HCT116 (cell line): ENCODE results near the gene GALNT17. TPM values are rescaled to one million over a fixed set of nuclear protein-coding genes. Genes with fewer than 3 reads are reported as not detected.

Experiments used
- ATAC-seq: fragments of 200-7000 bp; cut with Tn5 transposase; 2 replicates; pipeline ENCODE4 v1.9.1; 2020; ENCODE audit warnings: mild to moderate bottlenecking, moderate library complexity
- BruUV-seq: library from RNA; stranded (reverse); fragments of 400-500 nt; replicated peaks from 2 replicates; lab custom pipeline; 2021; lab: Mats Ljungman, UMichigan
- CTCF ChIA-PET: fragments of 300-600 bp; sonication (Branson Sonifier 250); formaldehyde crosslinking; loops from one replicate; lab custom pipeline; 2021; ENCODE audit warnings: antibody characterized with exemption; lab: Charles Lee
- POLR2A ChIA-PET: fragments of 300-600, 350-600 bp; sonication (Branson Sonifier 250); formaldehyde crosslinking; loops from one replicate; lab custom pipeline; 2021; ENCODE audit warnings: antibody characterized with exemption; lab: Charles Lee
- RAD21 ChIA-PET, 2 experiments: fragments of 300-600 bp; sonication (Branson Sonifier 250); formaldehyde crosslinking; loops; one replicate each; lab custom pipeline; 2023; ENCODE audit warnings: low total read pairs in 2 of 2; ENCODE audit not compliant: uncharacterized antibody in 2 of 2, unreplicated experiment in 2 of 2, low non-redundant PET in 1 of 2; lab: Charles Lee
- DNase-seq: peaks from one replicate; pipeline ENCODE4 v3.0.0-alpha.2; 2010; ENCODE audit warnings: low read depth, low spot score
- H2AFZ ChIP-seq: fragments of 200-600 bp; shearing (Covaris generic), sonication (generic); 2 replicates; pipeline ENCODE4 v1.6.1; 2017; ENCODE audit warnings: low read depth, mixed run types, mixed read lengths, antibody characterized with exemption, low read length; ENCODE audit not compliant: poor library complexity, severe bottlenecking
- H3K27ac ChIP-seq: 2 replicates; pipeline ENCODE4 v1.5.1; 2012; ENCODE audit warnings: low read depth, low read length
- H3K27me3 ChIP-seq: fragments of 200-600 bp; sonication (generic); 2 replicates; pipeline ENCODE4 v1.6.1; 2016; ENCODE audit warnings: mixed run types, low read length, mixed read lengths; ENCODE audit not compliant: insufficient read depth
- H3K36me3 ChIP-seq, 2 experiments: fragments of 200-500 bp in 1 of 2; fragments of 200-600 bp in 1 of 2; sonication (Bioruptor generic) in 1 of 2; sonication (generic) in 1 of 2; 2 replicates each; pipeline versions ENCODE4 v1.5.1 to v1.6.1; 2014 to 2016; ENCODE audit warnings: low read length in 2 of 2, inconsistent platforms in 1 of 2, mixed read lengths in 1 of 2, mixed run types in 1 of 2; ENCODE audit not compliant: insufficient read depth in 2 of 2, control insufficient read depth in 1 of 2
- H3K4me1 ChIP-seq, 2 experiments: fragments of 200-600 bp in 1 of 2; sonication (generic) in 1 of 2; 2 replicates each; pipeline versions ENCODE4 v1.5.1 to v1.6.1; 2012 to 2017; ENCODE audit warnings: low read length in 2 of 2, inconsistent platforms in 1 of 2, mild to moderate bottlenecking in 1 of 2, mixed read lengths in 1 of 2, mixed run types in 1 of 2, moderate library complexity in 1 of 2; ENCODE audit not compliant: insufficient read depth in 2 of 2, control insufficient read depth in 1 of 2
- H3K4me2 ChIP-seq: fragments of 200-600 bp; sonication (generic); 2 replicates; pipeline ENCODE4 v1.6.1; 2017; ENCODE audit warnings: mixed run types, low read length, mixed read lengths
- H3K4me3 ChIP-seq, 2 experiments: fragments of 200-600 bp in 1 of 2; sonication (generic) in 1 of 2; replicated peaks in 1 of 2; 2 replicates each; pipeline ENCODE4 v1.5.1; 2011 to 2016; ENCODE audit warnings: low read length in 2 of 2, control low read depth in 1 of 2, low read depth in 1 of 2, mild to moderate bottlenecking in 1 of 2, mixed read lengths in 1 of 2, mixed run types in 1 of 2
- H3K79me2 ChIP-seq: fragments of 200-600 bp; sonication (generic); 2 replicates; pipeline ENCODE4 v1.6.1; 2017; ENCODE audit warnings: mild to moderate bottlenecking, mixed run types, low read length, moderate library complexity, mixed read lengths; ENCODE audit not compliant: insufficient read depth
- H3K9ac ChIP-seq: fragments of 200-600 bp; sonication (generic); 2 replicates; pipeline ENCODE4 v1.6.1; 2016; ENCODE audit warnings: low read length, mixed read lengths
- H3K9me2 ChIP-seq: fragments of 200-600 bp; sonication (generic), shearing (Covaris generic); 2 replicates; pipeline ENCODE4 v1.6.1; 2017; ENCODE audit warnings: mixed run types, mild to moderate bottlenecking, moderate library complexity; ENCODE audit not compliant: insufficient read depth
- H3K9me3 ChIP-seq, 2 experiments: fragments of 200-500 bp in 1 of 2; fragments of 200-600 bp in 1 of 2; sonication (Bioruptor generic) in 1 of 2; sonication (generic) in 1 of 2; 2 replicates each; pipeline ENCODE4 v1.6.1; 2014 to 2017; ENCODE audit warnings: low read length in 2 of 2, mixed read lengths in 2 of 2, inconsistent platforms in 1 of 2, low read depth in 1 of 2, mild to moderate bottlenecking in 1 of 2, mixed run types in 1 of 2, moderate library complexity in 1 of 2; ENCODE audit not compliant: control insufficient read depth in 1 of 2, insufficient read depth in 1 of 2
- H4K20me1 ChIP-seq: fragments of 200-600 bp; sonication (generic), shearing (Covaris generic); 2 replicates; pipeline ENCODE4 v1.6.1; 2017; ENCODE audit warnings: mixed run types, mild to moderate bottlenecking, moderate library complexity; ENCODE audit not compliant: insufficient read depth
- ATF3 ChIP-seq: IDR thresholded peaks from 2 replicates; pipeline ENCODE4 v1.6.1; 2012
- CBX3 ChIP-seq: IDR thresholded peaks from 2 replicates; pipeline ENCODE4 v1.6.1; 2012; ENCODE audit warnings: low read depth
- CEBPB ChIP-seq: IDR thresholded peaks from 2 replicates; pipeline ENCODE4 v1.6.1; 2012; ENCODE audit warnings: low read depth
- EGR1 ChIP-seq: IDR thresholded peaks from 2 replicates; pipeline ENCODE4 v1.6.1; 2012; ENCODE audit warnings: low read depth
- ELF1 ChIP-seq: IDR thresholded peaks from 2 replicates; pipeline ENCODE4 v1.6.1; 2012; ENCODE audit warnings: low read depth, borderline replicate concordance
- EZH2 ChIP-seq: fragments of 200-600 bp; sonication (generic); IDR thresholded peaks from 2 replicates; pipeline ENCODE4 v1.6.1; 2017; ENCODE audit warnings: antibody characterized with exemption, mixed run types
- EZH2phosphoT487 ChIP-seq: fragments of 200-600 bp; IDR thresholded peaks from 2 replicates; pipeline ENCODE4 v1.6.1; 2018; ENCODE audit warnings: antibody characterized with exemption, borderline replicate concordance
- MAX ChIP-seq: IDR thresholded peaks from 2 replicates; pipeline ENCODE4 v1.6.1; 2012
- POLR2AphosphoS5 ChIP-seq: IDR thresholded peaks from 2 replicates; pipeline ENCODE4 v1.6.1; 2011; ENCODE audit warnings: mild to moderate bottlenecking, low read depth, low read length, moderate library complexity
- RAD21 ChIP-seq: IDR thresholded peaks from 2 replicates; pipeline ENCODE4 v1.6.1; 2012; ENCODE audit warnings: low read depth, mild to moderate bottlenecking
- SIN3A ChIP-seq: IDR thresholded peaks from 2 replicates; pipeline ENCODE4 v1.6.1; 2012; ENCODE audit warnings: low read depth
- SP1 ChIP-seq: IDR thresholded peaks from 2 replicates; pipeline ENCODE4 v1.6.1; 2012; ENCODE audit warnings: low read depth
- YY1 ChIP-seq: IDR thresholded peaks from 2 replicates; pipeline ENCODE4 v1.6.1; 2011; ENCODE audit warnings: low read length, low read depth, moderate library complexity, mild to moderate bottlenecking; ENCODE audit not compliant: insufficient replicate concordance; ENCODE audit errors: extremely low read depth
- ZBTB33 ChIP-seq: IDR thresholded peaks from 2 replicates; pipeline ENCODE4 v1.6.1; 2011; ENCODE audit warnings: mild to moderate bottlenecking, low read length, moderate library complexity; ENCODE audit not compliant: insufficient replicate concordance; ENCODE audit errors: extremely low read depth
- ZFX ChIP-seq: fragments of 450-650 bp; IDR thresholded peaks from 2 replicates; pipeline ENCODE4 v1.6.1; 2017
- intact Hi-C: fragments of 100-400 bp; cut with micrococcal nuclease; formaldehyde crosslinking; loops from 2 replicates; pipeline ENCODE4 v1.10.0; 2022
- total RNA-seq: library from RNA; stranded (reverse); gene quantifications from one replicate; pipeline ENCODE4 v1.2.1, GENCODE V29; 2021; ENCODE audit not compliant: unreplicated experiment
- TF ChIP-seq, protein P1 (sequence below), 3 experiments: fragments of 200-600 bp in 1 of 3; sonication (generic) in 1 of 3; IDR thresholded peaks in 2 of 3; conservative IDR thresholded peaks in 1 of 3; 2 replicates each; pipeline ENCODE4 v1.5.1; 2012 to 2017; ENCODE audit warnings: low read depth in 2 of 3, low read length in 2 of 3, antibody characterized with exemption in 1 of 3, borderline replicate concordance in 1 of 3, control low read depth in 1 of 3, mild to moderate bottlenecking in 1 of 3, mixed read lengths in 1 of 3, mixed run types in 1 of 3, moderate library complexity in 1 of 3; ENCODE audit not compliant: insufficient read depth in 1 of 3

Gene GALNT17
- total RNA-seq, 1 experiment from 2014 or later, result not detected

GRCh38 chr7:71148098-71148497, 16.2 kb downstream of the GALNT17 start:
- no peak for TF ChIP-seq EGR1
- no peak for TF ChIP-seq CEBPB
- TF ChIP-seq ZBTB33, result no peak
- TF ChIP-seq YY1, result no peak
- no peak for TF ChIP-seq ATF3
- TF ChIP-seq, protein P1, sequence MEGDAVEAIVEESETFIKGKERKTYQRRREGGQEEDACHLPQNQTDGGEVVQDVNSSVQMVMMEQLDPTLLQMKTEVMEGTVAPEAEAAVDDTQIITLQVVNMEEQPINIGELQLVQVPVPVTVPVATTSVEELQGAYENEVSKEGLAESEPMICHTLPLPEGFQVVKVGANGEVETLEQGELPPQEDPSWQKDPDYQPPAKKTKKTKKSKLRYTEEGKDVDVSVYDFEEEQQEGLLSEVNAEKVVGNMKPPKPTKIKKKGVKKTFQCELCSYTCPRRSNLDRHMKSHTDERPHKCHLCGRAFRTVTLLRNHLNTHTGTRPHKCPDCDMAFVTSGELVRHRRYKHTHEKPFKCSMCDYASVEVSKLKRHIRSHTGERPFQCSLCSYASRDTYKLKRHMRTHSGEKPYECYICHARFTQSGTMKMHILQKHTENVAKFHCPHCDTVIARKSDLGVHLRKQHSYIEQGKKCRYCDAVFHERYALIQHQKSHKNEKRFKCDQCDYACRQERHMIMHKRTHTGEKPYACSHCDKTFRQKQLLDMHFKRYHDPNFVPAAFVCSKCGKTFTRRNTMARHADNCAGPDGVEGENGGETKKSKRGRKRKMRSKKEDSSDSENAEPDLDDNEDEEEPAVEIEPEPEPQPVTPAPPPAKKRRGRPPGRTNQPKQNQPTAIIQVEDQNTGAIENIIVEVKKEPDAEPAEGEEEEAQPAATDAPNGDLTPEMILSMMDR (IDR thresholded peaks at IDR 0.05 in 2 of 3, conservative IDR thresholded peaks at IDR 0.05 in 1 of 3; ENCODE audit: borderline replicate concordance in 1 of 3, insufficient read depth in 1 of 3, low read depth in 2 of 3, low read length in 2 of 3), result no peak
- no peak for TF ChIP-seq ELF1
- TF ChIP-seq MAX, result no peak
- TF ChIP-seq EZH2, result no peak
- TF ChIP-seq EZH2phosphoT487, result no peak
- no peak for TF ChIP-seq POLR2AphosphoS5
- no peak for TF ChIP-seq RAD21
- no peak for TF ChIP-seq CBX3
- TF ChIP-seq SIN3A, result no peak
- TF ChIP-seq SP1, result no peak
- no peak for TF ChIP-seq ZFX
- TF ChIP-seq, all 23 proteins: peak for 0
- no peak overlapping the region for H3K27ac ChIP-seq
- no peaks in the 10 kb centered on the region for H4K20me1 ChIP-seq
- no peaks in the 10 kb centered on the region for H3K27me3 ChIP-seq
- ATAC-seq (no peak), DNase-seq (no peak)
- H3K4me3 ChIP-seq, result no peak overlapping the region
- ChIA-PET CTCF (no interaction called here), RAD21 (no interaction called here), POLR2A (no interaction called here)
- no peaks in the 10 kb centered on the region for H3K4me1 ChIP-seq
- peaks cover 0 to 10% of the 10 kb centered on the region in 2 experiments; a peak in 2 of 4 replicates for H3K9me3 ChIP-seq
- no TSS peak for BruUV-seq
- no peaks in the 10 kb centered on the region for H3K79me2 ChIP-seq
- H3K9ac ChIP-seq, result no peak overlapping the region
- intact Hi-C loops, result no loop called here
- H3K4me2 ChIP-seq, result no peak overlapping the region
- H3K36me3 ChIP-seq, result no peaks in the 10 kb centered on the region
- H3K9me2 ChIP-seq, result no peaks in the 10 kb centered on the region
- H2AFZ ChIP-seq, result no peak overlapping the region
